Urinary bladder (tissue), 4 donors: ENCODE data around the gene PRDM15. TPM values are rescaled to one million over a fixed set of nuclear protein-coding genes. Genes with fewer than 3 reads are reported as not detected.

Experiments used
- DNase-seq: peaks from one replicate; pipeline ENCODE4 v3.0.0-alpha.2; 2015; ENCODE audit errors: extremely low spot score
- H3K27ac ChIP-seq: one replicate; pipeline ENCODE4 v1.5.1; 2013; ENCODE audit warnings: low read depth, mild to moderate bottlenecking, moderate library complexity
- H3K36me3 ChIP-seq: one replicate; pipeline ENCODE4 v1.6.1; 2013; ENCODE audit warnings: mild to moderate bottlenecking, moderate library complexity; ENCODE audit not compliant: insufficient read depth
- H3K4me1 ChIP-seq: one replicate; pipeline ENCODE4 v1.6.1; 2013; ENCODE audit warnings: mild to moderate bottlenecking, moderate library complexity; ENCODE audit not compliant: insufficient read depth
- H3K4me3 ChIP-seq: one replicate; pipeline ENCODE4 v1.5.1; 2013; ENCODE audit warnings: low read depth, low read length
- WGBS: extraction: QIAGEN DNeasy Blood & Tissue Kit; methylation state at CpG from one replicate; pipeline ENCODE4 v1.1.7; 2013; 5-methylcytosine and 5-hydroxymethylcytosine counted together
- polyA plus RNA-seq: library from polyadenylated mRNA; stranded (reverse); fragments of 200-250 nt; gene quantifications from one replicate; pipeline ENCODE4 v1.2.3, GENCODE V29; 2013
- total RNA-seq: library from RNA; depleted of rRNA; stranded (reverse); fragments of >200 nt; gene quantifications from one replicate; pipeline ENCODE4 v1.2.3, GENCODE V29; 2014
- donor health status: healthy with polysubstance abuse.
- donor health status: healthy.

PRDM15 gene, protein sequence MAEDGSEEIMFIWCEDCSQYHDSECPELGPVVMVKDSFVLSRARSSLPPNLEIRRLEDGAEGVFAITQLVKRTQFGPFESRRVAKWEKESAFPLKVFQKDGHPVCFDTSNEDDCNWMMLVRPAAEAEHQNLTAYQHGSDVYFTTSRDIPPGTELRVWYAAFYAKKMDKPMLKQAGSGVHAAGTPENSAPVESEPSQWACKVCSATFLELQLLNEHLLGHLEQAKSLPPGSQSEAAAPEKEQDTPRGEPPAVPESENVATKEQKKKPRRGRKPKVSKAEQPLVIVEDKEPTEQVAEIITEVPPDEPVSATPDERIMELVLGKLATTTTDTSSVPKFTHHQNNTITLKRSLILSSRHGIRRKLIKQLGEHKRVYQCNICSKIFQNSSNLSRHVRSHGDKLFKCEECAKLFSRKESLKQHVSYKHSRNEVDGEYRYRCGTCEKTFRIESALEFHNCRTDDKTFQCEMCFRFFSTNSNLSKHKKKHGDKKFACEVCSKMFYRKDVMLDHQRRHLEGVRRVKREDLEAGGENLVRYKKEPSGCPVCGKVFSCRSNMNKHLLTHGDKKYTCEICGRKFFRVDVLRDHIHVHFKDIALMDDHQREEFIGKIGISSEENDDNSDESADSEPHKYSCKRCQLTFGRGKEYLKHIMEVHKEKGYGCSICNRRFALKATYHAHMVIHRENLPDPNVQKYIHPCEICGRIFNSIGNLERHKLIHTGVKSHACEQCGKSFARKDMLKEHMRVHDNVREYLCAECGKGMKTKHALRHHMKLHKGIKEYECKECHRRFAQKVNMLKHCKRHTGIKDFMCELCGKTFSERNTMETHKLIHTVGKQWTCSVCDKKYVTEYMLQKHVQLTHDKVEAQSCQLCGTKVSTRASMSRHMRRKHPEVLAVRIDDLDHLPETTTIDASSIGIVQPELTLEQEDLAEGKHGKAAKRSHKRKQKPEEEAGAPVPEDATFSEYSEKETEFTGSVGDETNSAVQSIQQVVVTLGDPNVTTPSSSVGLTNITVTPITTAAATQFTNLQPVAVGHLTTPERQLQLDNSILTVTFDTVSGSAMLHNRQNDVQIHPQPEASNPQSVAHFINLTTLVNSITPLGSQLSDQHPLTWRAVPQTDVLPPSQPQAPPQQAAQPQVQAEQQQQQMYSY
- total RNA-seq (4.5 TPM), polyA plus RNA-seq (3.2 TPM)

DNA sequence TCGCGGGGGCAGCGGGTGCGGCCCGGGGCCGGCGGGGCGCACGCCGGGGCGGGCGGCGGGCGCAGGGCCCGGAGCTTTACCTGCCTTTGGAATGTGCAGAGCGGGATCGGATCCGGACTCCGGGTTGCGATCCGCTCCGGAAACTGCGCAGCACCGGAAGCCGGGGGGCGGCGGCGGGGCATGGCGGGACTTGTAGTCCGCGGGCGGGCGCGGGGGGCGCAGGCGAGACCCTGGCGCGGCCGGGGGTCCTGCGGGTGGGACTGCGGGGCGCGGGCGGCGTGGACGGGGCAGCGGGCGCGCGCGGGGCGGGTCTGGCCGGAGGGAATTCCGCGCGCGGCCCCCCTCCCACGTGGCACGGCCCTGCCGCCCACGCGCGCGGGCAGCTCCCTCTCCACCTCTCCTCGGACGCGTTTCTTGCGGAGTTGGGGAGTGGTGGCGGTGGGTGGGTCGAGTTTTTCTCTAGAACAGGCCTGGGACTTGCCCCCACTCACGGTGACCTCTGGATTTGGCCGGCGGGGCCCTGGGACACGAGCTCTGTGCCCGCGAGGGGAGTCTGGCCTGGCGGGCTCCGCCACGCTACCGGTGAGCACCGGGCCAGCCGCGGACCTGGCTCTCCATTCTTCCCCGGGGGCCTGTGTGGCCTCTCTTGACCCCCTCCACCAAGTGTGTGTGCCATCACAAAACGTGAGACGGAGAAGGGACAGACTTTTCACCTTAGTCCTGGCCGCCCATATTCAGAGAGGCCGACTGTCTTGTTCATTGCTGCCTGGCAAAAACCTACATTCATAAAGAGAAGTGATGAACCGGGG, at the start of gene PRDM15:
PRDM15 (minus strand) TSS at position 155 of the 809 bp plus-strand sequence. CDS start 18,981 bp downstream, outside the sequence.
- Histone ChIP-seq H3K36me3 (no peaks in the 10 kb centered on the region), H3K4me1 (no peaks in the 10 kb centered on the region), H3K27ac (peak within 1 kb of the TSS; percentile 85), H3K4me3 (peak within 1 kb of the TSS; percentile 97)
- peak; percentile 43 for DNase-seq
- WGBS: 2% methylated on average over 89 of the region's 89 CpGs

DNA sequence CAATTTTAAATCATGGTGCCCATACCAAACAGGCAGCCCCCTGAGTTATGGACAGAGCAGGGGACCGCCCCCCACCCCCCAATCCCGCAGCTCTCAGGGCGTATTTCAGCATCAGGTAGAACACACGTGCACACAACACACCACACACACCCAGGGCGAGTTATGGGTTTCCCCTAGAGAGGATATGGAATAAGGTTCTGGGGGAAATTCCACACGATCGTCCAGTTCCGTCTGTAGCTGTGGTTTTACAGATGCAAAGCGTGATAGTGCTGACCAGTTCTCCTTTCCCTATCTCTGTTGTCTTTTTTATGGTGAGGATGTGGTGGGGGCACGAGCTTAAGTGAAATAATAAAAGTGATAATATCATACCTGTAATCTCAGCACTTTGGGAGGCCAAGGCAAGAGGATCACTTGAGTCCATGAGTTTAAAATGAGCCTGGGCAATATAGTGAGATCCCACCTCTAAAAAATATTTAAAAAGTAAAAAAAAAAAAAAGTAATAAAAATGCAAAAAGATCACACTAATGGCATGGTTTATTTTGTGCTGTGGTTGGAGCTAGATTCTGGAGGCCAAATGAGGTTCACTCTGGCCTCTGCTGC, 49.6 kb upstream of the PRDM15 start:
- no peak overlapping the region for H3K4me3 ChIP-seq
- H3K27ac ChIP-seq: peak overlapping the region; percentile 7
- H3K4me1 ChIP-seq: peaks cover 2% of the 10 kb centered on the region
- H3K36me3 ChIP-seq: no peaks in the 10 kb centered on the region
- WGBS: 77% methylated on average over 10 of the region's 10 CpGs
- no peak for DNase-seq

DNA sequence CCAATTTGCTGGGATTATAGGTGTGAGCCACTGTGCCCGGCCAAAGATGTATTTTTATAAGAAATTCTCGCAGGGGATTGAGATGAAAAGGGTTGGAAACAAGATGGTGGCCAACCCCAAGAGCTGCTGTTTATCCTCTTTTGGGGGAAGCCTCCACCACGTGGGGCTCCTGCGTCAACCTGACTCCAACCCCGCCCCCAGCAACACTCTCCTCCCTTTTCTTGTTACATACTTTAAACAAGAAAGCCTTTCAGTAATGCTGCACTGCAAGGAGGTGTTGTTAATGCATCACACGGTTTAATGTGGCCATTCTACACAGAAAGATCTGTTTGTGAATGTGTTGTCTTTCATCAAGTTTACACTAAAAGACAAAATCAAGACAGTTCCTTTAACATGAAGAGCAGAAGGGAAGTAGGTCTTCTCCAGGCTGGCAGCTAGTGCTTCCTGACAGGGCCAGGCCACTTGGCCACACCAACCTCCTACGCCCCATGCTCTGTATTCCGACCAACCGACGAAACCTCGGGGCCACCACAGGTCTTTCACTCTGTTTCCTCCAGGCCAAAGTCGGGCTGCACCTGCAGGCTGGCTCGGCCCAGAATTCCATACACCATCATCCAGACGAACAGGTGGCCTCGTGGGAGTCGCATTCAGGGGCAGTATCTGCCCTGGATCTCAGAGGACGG, 48.7 kb upstream of the PRDM15 start:
- WGBS: 85% methylated on average over 17 of the region's 17 CpGs
- no peaks in the 10 kb centered on the region for H3K4me1 ChIP-seq
- H3K27ac ChIP-seq: no peak overlapping the region
- no peak for DNase-seq
- H3K4me3 ChIP-seq: no peak overlapping the region
- H3K36me3 ChIP-seq: no peaks in the 10 kb centered on the region

DNA sequence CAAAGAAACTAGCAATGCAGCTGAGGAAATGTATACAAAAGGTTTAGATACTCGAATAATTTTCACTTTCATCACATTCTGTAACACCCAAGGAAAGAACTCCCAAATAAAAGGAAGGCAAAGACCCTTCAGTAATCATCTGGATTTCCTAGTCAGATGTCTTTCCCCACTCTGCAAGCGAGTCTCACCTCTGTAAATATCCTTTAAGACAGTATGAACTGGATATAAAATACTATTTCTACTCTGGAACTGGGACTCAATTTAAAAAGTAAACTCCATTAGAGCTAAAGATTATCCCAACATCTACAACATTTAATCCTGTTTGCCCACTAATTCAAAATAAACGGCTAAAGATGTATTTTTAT, 47.6 kb upstream of the PRDM15 start:
- H3K36me3 ChIP-seq: no peaks in the 10 kb centered on the region
- no peak overlapping the region for H3K4me3 ChIP-seq
- DNase-seq: no peak
- WGBS: 36% methylated on average over 3 of the region's 3 CpGs
- peak overlapping the region; percentile 78 for H3K27ac ChIP-seq
- H3K4me1 ChIP-seq: no peaks in the 10 kb centered on the region

DNA sequence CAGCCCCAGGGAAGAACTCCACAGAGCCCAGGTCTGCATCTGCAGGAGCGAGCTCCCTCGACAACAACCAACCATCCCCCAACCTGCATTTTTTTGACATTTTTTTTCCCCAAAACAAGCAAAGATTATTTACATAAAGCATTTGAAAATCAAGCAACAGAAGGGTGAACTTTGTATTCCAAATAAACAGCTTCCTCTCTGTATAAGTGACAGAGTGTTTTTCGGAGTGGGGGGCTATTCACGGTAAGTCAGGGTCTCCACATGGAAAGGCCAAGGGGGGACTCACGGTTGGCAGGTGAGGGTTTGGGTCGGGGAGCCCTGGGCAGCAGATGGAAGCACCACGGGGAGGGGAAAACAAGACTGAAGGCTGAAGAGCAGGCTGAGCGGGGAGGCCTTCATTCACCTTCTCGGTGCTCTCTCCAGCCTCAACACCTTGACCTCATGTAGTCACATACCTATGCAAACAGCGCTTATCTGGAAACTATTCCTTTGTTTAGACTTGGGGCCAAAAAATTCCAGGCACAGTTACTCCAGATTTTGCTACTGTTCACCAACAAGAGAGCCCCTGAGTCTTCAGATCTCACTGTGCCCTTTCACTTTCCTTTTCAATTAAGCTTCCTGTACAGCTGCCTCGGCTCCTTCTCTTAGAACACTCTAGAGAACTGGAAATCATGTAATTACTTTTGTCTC, 47.1 kb upstream of the PRDM15 start:
- peak overlapping the region; percentile 42 for H3K4me3 ChIP-seq
- H3K36me3 ChIP-seq: no peaks in the 10 kb centered on the region
- peak overlapping the region; percentile 89 for H3K27ac ChIP-seq
- DNase-seq: no peak
- no peaks in the 10 kb centered on the region for H3K4me1 ChIP-seq
- 45% methylated on average over 11 of the region's 11 CpGs for WGBS

DNA sequence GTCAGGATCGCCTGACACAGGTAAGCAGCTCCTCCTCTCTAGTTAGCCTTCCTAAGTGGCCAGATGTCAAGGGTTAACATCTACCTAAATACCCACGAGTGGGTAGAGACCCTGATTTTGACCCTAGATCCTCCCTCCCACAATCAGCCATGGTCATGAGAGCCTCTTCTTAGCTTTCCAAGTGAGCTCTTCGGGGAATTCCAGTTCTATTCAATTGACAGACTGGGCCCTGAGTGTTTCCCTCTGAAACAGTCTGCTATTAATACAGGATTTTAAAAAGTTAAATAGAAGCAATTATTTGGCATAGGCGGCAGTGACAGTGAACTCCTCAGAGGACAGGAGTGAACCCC, 46.6 kb upstream of the PRDM15 start:
- 70% methylated on average over 4 of the region's 4 CpGs for WGBS
- Histone ChIP-seq H3K27ac (peak overlapping the region; percentile 89), H3K4me3 (peak overlapping the region; percentile 42), H3K4me1 (no peaks in the 10 kb centered on the region), H3K36me3 (no peaks in the 10 kb centered on the region)
- DNase-seq: no peak

DNA sequence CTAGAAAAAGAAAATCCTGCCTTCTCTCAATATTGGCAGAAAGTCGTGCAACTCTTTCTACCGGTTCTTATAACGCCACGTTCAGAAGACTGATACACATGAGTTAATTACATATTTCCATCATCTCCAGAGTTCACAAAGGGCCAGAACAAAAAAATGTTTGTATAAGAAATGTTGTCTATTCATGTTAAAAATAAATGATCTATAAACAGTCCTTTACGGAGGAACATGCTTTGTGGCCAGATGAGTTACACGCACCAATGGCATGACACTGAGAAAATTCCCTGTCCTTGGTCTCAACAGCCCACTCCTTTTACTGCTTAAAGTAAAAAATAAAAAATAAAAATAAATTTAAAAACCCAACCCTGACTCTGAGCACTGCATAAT, 45.2 kb upstream of the PRDM15 start:
- Histone ChIP-seq H3K27ac (peak overlapping the region; percentile 35), H3K4me3 (no peak overlapping the region), H3K36me3 (no peaks in the 10 kb centered on the region), H3K4me1 (no peaks in the 10 kb centered on the region)
- WGBS: 60% methylated on average over 6 of the region's 6 CpGs
- no peak for DNase-seq

DNA sequence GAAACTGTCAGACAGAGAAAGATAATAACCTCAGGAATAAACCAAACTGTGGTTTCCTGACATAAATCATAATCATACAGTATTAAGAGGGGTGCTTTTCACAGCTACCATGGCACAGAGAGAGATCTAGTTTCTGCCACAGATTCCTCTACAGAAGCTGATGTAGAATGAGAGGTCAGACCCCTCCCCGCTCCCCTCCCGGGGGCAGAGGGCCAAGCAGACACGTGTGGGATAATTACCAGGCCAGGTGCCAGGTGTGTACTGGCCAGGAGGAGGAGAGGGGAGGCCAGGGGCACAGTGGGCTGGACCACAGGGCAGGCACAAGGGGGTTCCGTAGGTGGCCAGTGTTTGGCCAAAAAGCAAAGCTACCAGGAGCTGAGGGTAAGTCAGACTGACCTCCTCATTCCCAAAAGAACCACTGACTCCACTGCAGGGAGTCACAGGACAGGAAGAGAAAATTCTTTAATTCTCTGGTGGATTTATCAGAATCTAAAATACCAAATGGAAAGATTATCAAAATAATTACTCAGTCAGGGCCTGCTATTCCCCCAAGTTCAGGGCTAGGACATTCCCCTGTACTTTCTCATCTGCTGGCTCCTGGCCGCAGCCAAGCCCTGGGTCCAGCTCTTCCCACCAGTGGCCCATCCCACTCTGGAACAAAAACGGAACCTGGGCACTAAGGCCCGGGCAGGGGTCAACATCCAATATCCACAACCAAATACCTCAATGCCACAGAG, 44.7 kb upstream of the PRDM15 start:
- Histone ChIP-seq H3K4me3 (no peak overlapping the region), H3K36me3 (no peaks in the 10 kb centered on the region), H3K4me1 (no peaks in the 10 kb centered on the region), H3K27ac (peak overlapping the region; percentile 35)
- DNase-seq: no peak
- 48% methylated on average over 7 of the region's 7 CpGs for WGBS

DNA sequence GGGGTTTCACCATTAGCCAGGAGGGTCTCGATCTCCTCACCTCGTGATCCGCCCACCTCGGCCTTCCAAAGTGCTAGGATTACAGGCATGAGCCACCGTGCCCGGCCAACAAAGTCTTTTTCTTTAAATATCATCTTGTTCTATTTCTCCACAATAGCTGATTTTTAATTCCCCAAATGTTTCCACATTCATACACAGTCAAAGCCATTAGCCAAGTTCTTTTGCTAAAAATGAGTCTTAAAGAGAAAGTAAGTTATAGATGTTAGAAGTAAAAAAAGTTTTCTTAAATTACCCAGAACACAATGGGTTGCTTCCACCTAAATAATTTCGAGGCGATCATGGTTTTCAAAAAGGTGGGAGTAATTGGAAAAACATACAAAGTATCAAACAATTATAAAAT, 44.0 kb upstream of the PRDM15 start:
- Histone ChIP-seq H3K27ac (no peak overlapping the region), H3K4me3 (no peak overlapping the region), H3K36me3 (no peaks in the 10 kb centered on the region), H3K4me1 (no peaks in the 10 kb centered on the region)
- 78% methylated on average over 8 of the region's 8 CpGs for WGBS
- DNase-seq: no peak

DNA sequence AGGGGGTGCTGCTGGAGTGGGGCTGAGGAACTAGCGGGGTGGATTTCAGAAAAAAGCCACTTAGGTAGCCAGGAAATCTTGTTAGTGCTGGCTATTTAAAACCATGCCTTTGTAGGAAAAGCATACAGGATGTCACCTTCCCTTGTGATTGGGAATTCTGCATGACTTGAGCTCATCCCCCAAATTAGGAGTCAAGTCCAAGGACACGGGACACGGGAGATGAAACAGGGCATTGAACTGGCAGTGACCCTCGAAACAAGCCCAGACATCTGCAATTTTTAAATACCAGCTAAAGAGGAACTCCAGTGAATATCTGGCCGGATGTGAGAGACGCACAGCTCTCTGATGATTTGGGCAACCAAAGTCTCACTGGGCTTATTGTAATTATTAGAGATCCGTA, 41.9 kb upstream of the PRDM15 start:
- 70% methylated on average over 7 of the region's 7 CpGs for WGBS
- no peak for DNase-seq

DNA sequence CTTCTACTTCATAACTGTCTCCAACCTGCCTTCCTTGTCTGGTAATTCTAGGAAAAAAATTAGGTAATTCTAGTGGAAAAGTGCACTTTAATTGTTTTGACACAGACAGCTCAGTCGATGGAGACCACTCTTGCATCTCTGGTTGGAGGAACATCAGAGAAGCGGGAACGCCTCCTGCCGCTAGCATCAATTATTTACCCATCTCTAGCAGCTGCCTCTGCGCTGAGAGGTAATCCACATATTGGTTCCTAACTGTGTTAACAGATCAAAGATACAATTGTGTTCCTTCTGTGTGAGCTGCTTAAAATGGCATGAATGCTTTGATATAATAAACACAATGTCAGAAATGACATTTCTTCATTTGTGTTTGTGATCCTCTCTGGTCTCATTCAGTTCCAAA, 41.3 kb upstream of the PRDM15 start:
- H3K27ac ChIP-seq: no peak overlapping the region
- H3K4me3 ChIP-seq: no peak overlapping the region
- 91% methylated on average over 5 of the region's 5 CpGs for WGBS
- peaks cover 5% of the 10 kb centered on the region for H3K36me3 ChIP-seq
- H3K4me1 ChIP-seq: no peaks in the 10 kb centered on the region
- DNase-seq: no peak

More for the DNA sequence above, 41.9 kb upstream of the PRDM15 start:
- no peaks in the 10 kb centered on the region for H3K4me1 ChIP-seq
- H3K36me3 ChIP-seq: peaks cover 5% of the 10 kb centered on the region
- no peak overlapping the region for H3K4me3 ChIP-seq
- no peak overlapping the region for H3K27ac ChIP-seq
